ENCODE data around the gene ABHD12B.

Gene ABHD12B

DNA sequence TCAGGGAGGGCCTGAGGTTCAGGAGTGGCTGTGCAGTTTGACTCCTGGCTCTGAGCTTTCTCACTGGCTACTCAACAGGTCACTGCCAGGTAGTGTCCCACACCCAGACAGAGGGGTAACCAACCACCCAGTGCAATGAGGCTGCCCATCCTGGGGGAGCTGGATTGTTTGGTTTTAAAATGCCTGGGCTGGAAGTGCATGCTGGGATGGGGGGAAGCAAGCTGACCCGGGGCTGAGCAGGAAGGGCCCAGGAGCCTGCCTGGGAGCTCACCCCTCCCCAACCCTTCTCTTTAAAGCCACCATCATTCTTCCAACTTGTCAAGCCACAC lies 12.6 kb upstream of the ABHD12B start:
- TF ChIP-seq, protein P1, sequence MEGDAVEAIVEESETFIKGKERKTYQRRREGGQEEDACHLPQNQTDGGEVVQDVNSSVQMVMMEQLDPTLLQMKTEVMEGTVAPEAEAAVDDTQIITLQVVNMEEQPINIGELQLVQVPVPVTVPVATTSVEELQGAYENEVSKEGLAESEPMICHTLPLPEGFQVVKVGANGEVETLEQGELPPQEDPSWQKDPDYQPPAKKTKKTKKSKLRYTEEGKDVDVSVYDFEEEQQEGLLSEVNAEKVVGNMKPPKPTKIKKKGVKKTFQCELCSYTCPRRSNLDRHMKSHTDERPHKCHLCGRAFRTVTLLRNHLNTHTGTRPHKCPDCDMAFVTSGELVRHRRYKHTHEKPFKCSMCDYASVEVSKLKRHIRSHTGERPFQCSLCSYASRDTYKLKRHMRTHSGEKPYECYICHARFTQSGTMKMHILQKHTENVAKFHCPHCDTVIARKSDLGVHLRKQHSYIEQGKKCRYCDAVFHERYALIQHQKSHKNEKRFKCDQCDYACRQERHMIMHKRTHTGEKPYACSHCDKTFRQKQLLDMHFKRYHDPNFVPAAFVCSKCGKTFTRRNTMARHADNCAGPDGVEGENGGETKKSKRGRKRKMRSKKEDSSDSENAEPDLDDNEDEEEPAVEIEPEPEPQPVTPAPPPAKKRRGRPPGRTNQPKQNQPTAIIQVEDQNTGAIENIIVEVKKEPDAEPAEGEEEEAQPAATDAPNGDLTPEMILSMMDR (IDR thresholded peaks at IDR 0.05): no peak
- Histone ChIP-seq H3K27ac (peak overlapping the region in 1 of 2 donors; percentile 17), H3K4me3 (peak overlapping the region; percentile 68)
- no peak for DNase-seq (ENCODE audit: low spot score)

DNA sequence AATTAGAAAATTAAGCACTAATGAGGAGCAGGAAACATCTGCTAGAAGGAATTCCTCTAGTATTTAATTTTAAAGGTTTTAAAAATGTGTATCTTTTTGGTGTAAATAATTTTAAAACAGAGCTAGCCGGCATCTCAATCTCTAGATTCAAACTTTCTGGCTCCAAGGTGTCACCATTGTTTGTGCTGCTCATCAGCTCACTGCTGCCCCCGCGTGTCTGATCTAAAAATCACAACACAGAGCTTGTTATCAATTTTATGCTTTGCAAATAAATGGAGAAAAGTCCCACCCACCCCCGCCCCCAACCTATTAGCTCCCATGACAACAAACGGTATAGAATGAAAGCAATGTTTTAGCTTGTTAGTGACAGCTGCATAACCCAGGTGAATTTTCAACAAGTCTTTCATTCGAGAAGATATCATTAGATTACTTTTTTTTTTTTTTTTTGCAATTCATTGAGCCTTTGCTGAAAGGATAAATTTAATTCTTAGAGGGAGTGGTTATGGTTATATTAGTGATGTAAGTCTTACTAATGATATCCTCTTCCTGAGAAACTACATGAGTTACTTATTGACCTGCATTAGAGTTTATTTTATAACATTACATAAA lies 11.3 kb upstream of the ABHD12B start:
- Histone ChIP-seq H3K27ac (no peak overlapping the region), H3K4me3 (peak overlapping the region; percentile 68)
- peak; percentile 78 for DNase-seq (ENCODE audit: low spot score)
- TF ChIP-seq, protein P1 (IDR thresholded peaks at IDR 0.05): peak; percentile 59

DNA sequence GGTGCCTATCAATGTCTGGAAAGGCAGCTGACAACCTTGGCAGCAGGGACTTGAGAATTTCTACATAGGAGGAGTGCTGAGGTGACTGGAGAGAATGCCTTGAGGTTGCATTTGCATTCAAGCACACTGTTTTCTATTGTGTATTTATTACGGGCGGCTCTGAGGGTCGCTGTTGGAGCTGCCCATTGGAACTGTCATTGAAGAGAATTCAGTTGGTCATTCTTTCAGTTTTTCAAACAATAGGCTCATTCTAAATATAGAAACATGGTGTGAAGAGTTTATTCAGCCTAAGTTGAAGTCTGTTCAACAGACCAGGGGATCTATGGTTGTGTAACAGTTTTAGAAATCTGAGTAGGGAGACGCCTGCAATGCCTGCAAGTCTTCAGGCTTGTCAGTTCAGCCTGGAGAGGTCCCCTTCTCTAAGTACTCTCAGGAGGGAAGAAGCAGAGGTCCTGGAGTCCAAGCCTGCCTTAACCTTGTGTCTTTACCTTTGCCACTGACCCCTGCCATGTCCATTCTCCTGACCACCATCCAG lies 9.8 kb upstream of the ABHD12B start:
- no peak for DNase-seq (ENCODE audit: low spot score)
- Histone ChIP-seq H3K4me3 (no peak overlapping the region), H3K27ac (no peak overlapping the region)
- TF ChIP-seq, protein P1 (IDR thresholded peaks at IDR 0.05): no peak

DNA sequence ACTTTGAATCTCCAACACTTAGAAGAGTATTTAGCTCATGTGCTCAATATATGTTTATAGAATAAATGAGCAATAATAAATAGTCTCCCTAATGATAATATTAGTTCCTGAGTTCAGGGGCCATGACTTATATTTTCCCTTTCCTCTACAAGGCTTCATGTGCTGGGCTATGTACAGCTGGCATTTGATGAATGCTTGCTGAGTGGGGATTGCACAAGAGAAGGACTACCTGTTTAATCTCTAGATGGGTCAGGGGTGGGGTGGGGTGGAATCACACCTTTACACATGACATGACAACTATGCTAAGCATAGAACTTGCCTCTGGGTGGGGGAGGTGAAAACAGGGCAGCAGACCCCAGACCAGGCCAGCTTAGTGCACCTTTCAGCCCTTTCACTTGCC lies 7.6 kb upstream of the ABHD12B start:
- H3K4me3 ChIP-seq: no peak overlapping the region
- H3K27ac ChIP-seq: no peak overlapping the region
- TF ChIP-seq, protein P1 (IDR thresholded peaks at IDR 0.05): no peak
- no peak for DNase-seq (ENCODE audit: low spot score)

DNA sequence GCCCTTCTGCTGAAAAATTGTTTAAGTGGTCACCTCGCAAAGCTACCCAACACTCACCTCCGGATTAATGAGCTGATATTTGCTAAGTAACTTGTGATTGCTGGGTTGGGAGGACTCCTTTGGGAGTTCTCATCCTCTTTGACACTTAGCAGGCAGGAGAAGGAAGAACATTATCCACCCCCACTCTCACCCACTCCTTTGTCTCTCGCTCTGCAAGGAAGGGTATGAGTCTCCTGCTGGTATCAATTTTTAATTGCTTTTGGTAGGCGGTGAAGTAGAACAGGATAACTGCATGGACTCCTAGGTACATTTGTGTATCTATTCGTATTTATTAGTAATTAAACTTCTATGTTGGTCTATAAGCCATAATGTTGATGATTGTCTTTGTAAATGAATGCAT lies 6.9 kb upstream of the ABHD12B start:
- DNase-seq (ENCODE audit: low spot score): no peak
- Histone ChIP-seq H3K27ac (no peak overlapping the region), H3K4me3 (no peak overlapping the region)
- TF ChIP-seq, protein P1 (IDR thresholded peaks at IDR 0.05): no peak

DNA sequence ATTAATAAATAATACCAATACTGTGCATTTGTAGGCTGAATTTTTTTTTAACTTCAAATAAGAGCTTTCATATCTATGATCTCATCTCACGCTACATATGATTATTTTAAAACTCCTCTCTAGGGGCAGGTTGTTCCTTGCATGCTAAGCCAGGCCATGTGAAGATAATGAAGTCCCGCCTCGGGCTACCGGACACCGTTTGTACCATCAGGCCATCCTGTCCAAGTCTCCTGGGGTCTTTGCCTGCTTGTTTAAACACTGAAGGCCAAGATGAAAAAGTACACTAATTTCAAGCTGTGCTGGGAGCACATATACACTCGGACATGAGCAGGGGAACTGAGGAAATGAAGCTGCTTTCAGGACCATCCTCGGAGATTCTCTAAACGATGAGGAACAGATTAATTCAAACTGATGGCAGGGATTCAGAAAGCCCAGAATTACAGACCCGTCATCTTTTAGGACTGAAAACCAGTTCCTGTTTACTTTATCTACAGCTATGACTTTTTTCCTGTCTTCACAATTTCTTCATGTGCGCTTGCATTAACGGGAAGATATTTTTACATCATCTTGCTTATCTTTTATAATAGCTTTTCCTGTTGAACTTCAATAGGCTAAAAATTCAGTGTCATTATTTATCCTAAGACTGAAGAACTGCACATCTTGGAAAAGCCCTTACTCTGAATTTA lies 6.3 kb upstream of the ABHD12B start:
- no peak overlapping the region for H3K27ac ChIP-seq
- no peak for DNase-seq (ENCODE audit: low spot score)
- TF ChIP-seq, protein P1 (IDR thresholded peaks at IDR 0.05): no peak
- no peak overlapping the region for H3K4me3 ChIP-seq

DNA sequence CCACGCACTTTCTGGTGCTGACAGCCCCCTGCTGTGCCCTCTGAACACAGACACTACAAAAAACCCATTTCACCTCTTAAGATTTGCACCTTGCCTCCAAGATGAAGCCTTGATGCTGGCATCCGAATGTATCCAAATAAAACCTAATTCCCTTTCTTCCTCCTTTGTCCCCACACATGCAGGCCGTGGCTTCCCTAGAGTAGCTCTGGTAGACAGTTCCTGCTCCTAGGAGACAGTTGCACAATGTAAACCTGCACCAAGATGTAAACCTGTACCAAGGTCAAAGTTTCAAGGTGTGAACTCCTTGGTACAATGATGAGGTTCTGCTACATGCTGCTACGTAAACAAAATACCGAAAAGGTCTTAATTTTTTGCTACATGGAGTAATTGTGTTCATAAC lies 625 bp upstream of the ABHD12B start:
- TF ChIP-seq, protein P1 (IDR thresholded peaks at IDR 0.05): no peak
- Histone ChIP-seq H3K27ac (no peak overlapping the region), H3K4me3 (no peak overlapping the region)
- no peak for DNase-seq (ENCODE audit: low spot score)
